Hepatocyte (in vitro differentiated cells): ENCODE data around the gene ZNF182. TPM values are rescaled to one million over a fixed set of nuclear protein-coding genes. Genes with fewer than 3 reads are reported as not detected.

Experiments used
- DNase-seq: peaks from one replicate; pipeline ENCODE4 v3.0.0-alpha.2; 2016; ENCODE audit warnings: low spot score
- H2AFZ ChIP-seq: fragments of 200-600 bp; sonication (generic); 2 replicates; pipeline ENCODE4 v1.6.0; 2016; ENCODE audit warnings: antibody characterized with exemption, mild to moderate bottlenecking
- H3K27ac ChIP-seq: fragments of 200-600 bp; sonication (generic); 2 replicates; pipeline ENCODE4 v1.5.1; 2016; ENCODE audit warnings: mild to moderate bottlenecking
- H3K27me3 ChIP-seq: fragments of 200-600 bp; sonication (generic); 2 replicates; pipeline ENCODE4 v1.6.1; 2016
- H3K36me3 ChIP-seq: fragments of 200-600 bp; sonication (generic); replicated peaks from 2 replicates; pipeline ENCODE4 v1.5.1; 2016; ENCODE audit warnings: low read depth; ENCODE audit not compliant: insufficient read depth
- H3K4me1 ChIP-seq: fragments of 200-600 bp; sonication (generic); 2 replicates; pipeline ENCODE4 v1.5.1; 2016; ENCODE audit warnings: mild to moderate bottlenecking, moderate library complexity; ENCODE audit not compliant: insufficient read depth
- H3K4me2 ChIP-seq: fragments of 200-600 bp; sonication (generic); 2 replicates; pipeline ENCODE4 v1.6.0; 2016
- H3K4me3 ChIP-seq: fragments of 200-600 bp; sonication (generic); 2 replicates; pipeline ENCODE4 v1.5.1; 2016; ENCODE audit warnings: mild to moderate bottlenecking
- H3K79me2 ChIP-seq: fragments of 200-600 bp; sonication (generic); 2 replicates; pipeline ENCODE4 v1.6.0; 2017; ENCODE audit warnings: mild to moderate bottlenecking
- H3K9me2 ChIP-seq: fragments of 200-600 bp; sonication (generic); replicated peaks from 2 replicates; pipeline ENCODE4 v1.6.0; 2017; ENCODE audit warnings: mild to moderate bottlenecking; ENCODE audit not compliant: insufficient read depth
- H3K9me3 ChIP-seq: fragments of 200-600 bp; sonication (generic); 2 replicates; pipeline ENCODE4 v1.5.1; 2016; ENCODE audit warnings: low read depth, mild to moderate bottlenecking
- H4K20me1 ChIP-seq: fragments of 200-600 bp; sonication (generic); 2 replicates; pipeline ENCODE4 v1.6.0; 2016; ENCODE audit warnings: mild to moderate bottlenecking; ENCODE audit not compliant: insufficient read depth, poor library complexity, severe bottlenecking
- EZH2 ChIP-seq: fragments of 200-600 bp; sonication (generic); IDR thresholded peaks from 2 replicates; pipeline ENCODE4 v1.6.1; 2016; ENCODE audit warnings: antibody characterized with exemption, mild to moderate bottlenecking, borderline replicate concordance
- EZH2phosphoT487 ChIP-seq: fragments of 200-600 bp; sonication (generic); IDR thresholded peaks from one replicate; pipeline ENCODE4 v1.6.1; 2018; ENCODE audit warnings: antibody characterized with exemption, mild to moderate bottlenecking, low read depth, moderate library complexity; ENCODE audit not compliant: unreplicated experiment, severe bottlenecking
- WGBS: methylation state at CpG from one replicate; pipeline ENCODE4 v1.1.6; 2016; ENCODE audit warnings: low lambda C conversion rate; ENCODE audit errors: missing lambda C conversion rate; 5-methylcytosine and 5-hydroxymethylcytosine counted together
- polyA plus RNA-seq: library from polyadenylated mRNA; unstranded; fragments of >200 nt; fragmentation: Nextera tagmentation; extraction: Ambion mirVana; gene quantifications from 2 replicates; pipeline ENCODE4 v1.2.1, GENCODE V29; 2016
- total RNA-seq: library from RNA; depleted of rRNA; stranded (reverse); fragments of >200 nt; gene quantifications from 2 replicates; pipeline ENCODE4 v1.2.3, GENCODE V29; 2014
- TF ChIP-seq, protein P1 (sequence below): fragments of 200-600 bp; sonication (generic); IDR thresholded peaks from 2 replicates; pipeline ENCODE4 v1.5.1; 2016; ENCODE audit warnings: antibody characterized with exemption, mild to moderate bottlenecking; ENCODE audit not compliant: poor library complexity

ZNF182 gene
- total and polyA plus RNA-seq, 2 experiments from 2014 or later = 3.4 to 5.0 TPM

DNA sequence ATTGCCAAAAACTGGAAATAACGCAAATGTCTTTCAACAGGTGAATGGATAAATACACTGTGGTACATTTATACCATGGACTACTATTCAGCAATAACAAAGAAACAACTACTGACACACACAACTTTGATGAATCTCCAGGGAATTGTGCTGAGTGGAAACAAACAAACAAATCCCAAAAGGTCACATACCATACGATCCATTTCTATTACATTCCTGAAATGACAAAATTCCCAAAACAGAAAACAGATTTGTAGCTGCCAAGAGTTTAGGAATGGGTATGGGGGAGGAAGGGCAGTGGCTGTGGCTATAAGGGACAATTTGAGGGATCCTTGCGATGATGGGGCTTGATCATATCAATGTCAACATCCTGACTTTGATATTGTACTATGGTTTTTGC is 2.5 kb downstream of the ZNF182 start:
- no peak overlapping the region for H2AFZ ChIP-seq
- no peak overlapping the region for H3K27ac ChIP-seq
- no peak for DNase-seq
- H3K27me3 ChIP-seq = no peaks in the 10 kb centered on the region
- TF ChIP-seq EZH2phosphoT487 (no peak), EZH2 (no peak)
- TF ChIP-seq, protein P1, sequence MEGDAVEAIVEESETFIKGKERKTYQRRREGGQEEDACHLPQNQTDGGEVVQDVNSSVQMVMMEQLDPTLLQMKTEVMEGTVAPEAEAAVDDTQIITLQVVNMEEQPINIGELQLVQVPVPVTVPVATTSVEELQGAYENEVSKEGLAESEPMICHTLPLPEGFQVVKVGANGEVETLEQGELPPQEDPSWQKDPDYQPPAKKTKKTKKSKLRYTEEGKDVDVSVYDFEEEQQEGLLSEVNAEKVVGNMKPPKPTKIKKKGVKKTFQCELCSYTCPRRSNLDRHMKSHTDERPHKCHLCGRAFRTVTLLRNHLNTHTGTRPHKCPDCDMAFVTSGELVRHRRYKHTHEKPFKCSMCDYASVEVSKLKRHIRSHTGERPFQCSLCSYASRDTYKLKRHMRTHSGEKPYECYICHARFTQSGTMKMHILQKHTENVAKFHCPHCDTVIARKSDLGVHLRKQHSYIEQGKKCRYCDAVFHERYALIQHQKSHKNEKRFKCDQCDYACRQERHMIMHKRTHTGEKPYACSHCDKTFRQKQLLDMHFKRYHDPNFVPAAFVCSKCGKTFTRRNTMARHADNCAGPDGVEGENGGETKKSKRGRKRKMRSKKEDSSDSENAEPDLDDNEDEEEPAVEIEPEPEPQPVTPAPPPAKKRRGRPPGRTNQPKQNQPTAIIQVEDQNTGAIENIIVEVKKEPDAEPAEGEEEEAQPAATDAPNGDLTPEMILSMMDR = no peak
- WGBS = 84% methylated on average over 3 of the region's 3 CpGs
- no peaks in the 10 kb centered on the region for H3K4me1 ChIP-seq
- no peaks in the 10 kb centered on the region for H3K36me3 ChIP-seq
- H3K9me3 ChIP-seq = no peaks in the 10 kb centered on the region
- H3K4me3 ChIP-seq = no peak overlapping the region
- no peaks in the 10 kb centered on the region for H4K20me1 ChIP-seq
- peaks cover 12% of the 10 kb centered on the region for H3K79me2 ChIP-seq
- no peaks in the 10 kb centered on the region for H3K9me2 ChIP-seq
- H3K4me2 ChIP-seq = no peak overlapping the region

DNA sequence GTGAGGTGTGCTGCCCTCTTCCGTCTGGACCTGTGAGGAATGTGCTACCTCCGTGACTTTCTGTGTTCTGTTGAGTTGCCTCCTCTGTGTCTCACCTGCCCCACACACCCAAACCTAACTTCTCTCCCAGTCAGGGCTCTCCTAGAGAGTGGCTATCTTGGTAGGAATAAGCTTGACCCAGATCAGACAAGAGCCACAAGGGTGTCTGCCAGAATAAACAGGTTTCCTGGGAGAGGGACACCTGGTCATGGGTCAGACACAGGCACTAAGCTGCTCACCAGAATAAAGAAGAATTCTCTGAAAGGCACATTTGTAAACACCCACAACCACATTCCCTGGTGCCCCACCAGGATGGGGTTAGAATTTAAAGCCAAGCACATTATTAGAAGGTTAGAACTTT is 11.1 kb downstream of the ZNF182 start:
- no peaks in the 10 kb centered on the region for H3K4me1 ChIP-seq
- 90% methylated on average over 2 of the region's 2 CpGs for WGBS
- TF ChIP-seq, protein P1 = no peak
- no peak for TF ChIP-seq EZH2phosphoT487
- no peak for TF ChIP-seq EZH2
- no peak overlapping the region for H3K27ac ChIP-seq
- peaks cover 3% of the 10 kb centered on the region for H3K36me3 ChIP-seq
- H3K4me3 ChIP-seq = no peak overlapping the region
- DNase-seq = no peak
- H3K27me3 ChIP-seq = no peaks in the 10 kb centered on the region
- no peaks in the 10 kb centered on the region for H3K9me2 ChIP-seq
- no peak overlapping the region for H2AFZ ChIP-seq
- H3K79me2 ChIP-seq = no peaks in the 10 kb centered on the region
- H3K4me2 ChIP-seq = no peak overlapping the region
- no peaks in the 10 kb centered on the region for H4K20me1 ChIP-seq
- H3K9me3 ChIP-seq = no peaks in the 10 kb centered on the region

DNA sequence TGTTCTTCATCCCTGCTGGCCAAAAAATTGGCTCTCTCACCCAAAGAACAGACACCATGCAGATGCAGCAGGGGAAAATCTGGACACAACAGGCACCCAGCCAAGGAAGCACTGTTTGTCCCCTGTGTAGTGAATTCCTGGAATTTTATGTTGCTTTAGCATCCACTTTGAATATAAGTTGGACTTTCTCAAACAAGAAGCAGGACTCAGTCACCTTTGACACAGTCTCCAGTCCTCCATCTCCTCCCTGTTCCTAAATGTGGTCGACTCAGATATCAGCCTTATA is 11.8 kb downstream of the ZNF182 start:
- H3K9me3 ChIP-seq = no peaks in the 10 kb centered on the region
- DNase-seq = no peak
- no peak overlapping the region for H3K27ac ChIP-seq
- TF ChIP-seq EZH2phosphoT487 = no peak
- no peak for TF ChIP-seq EZH2
- no peaks in the 10 kb centered on the region for H3K4me1 ChIP-seq
- H3K27me3 ChIP-seq = no peaks in the 10 kb centered on the region
- no peak overlapping the region for H3K4me3 ChIP-seq
- H3K36me3 ChIP-seq = peaks cover 3% of the 10 kb centered on the region
- H4K20me1 ChIP-seq = no peaks in the 10 kb centered on the region
- no peak overlapping the region for H3K4me2 ChIP-seq
- H3K79me2 ChIP-seq = no peaks in the 10 kb centered on the region
- 74% methylated on average over 1 of the region's 1 CpG for WGBS
- H2AFZ ChIP-seq = no peak overlapping the region
- H3K9me2 ChIP-seq = no peaks in the 10 kb centered on the region

DNA sequence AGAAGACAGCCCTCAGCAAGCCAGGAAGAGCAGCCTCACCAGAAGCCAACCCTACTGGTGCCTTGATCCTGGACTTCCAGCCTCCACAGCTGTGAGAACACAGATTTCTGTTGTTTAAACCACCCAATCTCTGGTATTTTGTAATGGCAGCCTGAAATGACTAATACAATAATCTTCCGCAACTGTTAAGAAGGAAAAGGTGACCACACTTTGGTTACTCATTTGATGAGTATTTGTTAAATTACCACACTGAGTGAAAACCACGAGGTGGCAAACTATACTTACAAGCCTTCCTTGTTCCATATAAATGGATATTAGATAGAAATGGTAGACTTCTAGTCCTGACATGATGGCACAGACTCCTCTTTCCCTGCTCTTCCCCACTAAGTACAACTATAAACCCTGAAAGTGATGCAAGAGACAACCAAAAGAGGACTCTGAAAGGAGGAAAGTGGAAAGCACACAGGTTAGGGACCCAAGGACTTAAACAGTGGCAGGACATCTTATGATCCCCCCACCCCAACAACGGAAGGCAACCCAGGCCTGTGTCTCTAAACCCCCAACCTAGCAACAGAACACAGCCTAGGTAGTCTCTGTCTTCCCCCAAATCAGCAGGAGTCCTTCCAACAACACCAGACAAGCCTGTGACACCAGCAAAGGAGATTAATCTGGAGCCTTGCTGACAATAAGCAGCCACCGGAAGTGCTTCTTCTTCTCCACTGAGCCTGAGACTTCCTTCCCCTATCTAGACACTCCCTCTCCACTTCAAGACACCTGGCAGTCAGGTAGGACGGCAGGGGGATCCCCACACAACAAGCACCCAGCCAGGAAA is 12.3 kb downstream of the ZNF182 start:
- Histone ChIP-seq H4K20me1 (no peaks in the 10 kb centered on the region), H3K4me2 (no peak overlapping the region), H3K9me3 (no peaks in the 10 kb centered on the region), H3K4me3 (no peak overlapping the region), H3K79me2 (no peaks in the 10 kb centered on the region), H3K36me3 (peaks cover 3% of the 10 kb centered on the region), H3K27ac (no peak overlapping the region), H3K4me1 (no peaks in the 10 kb centered on the region), H2AFZ (no peak overlapping the region), H3K27me3 (no peaks in the 10 kb centered on the region), H3K9me2 (no peaks in the 10 kb centered on the region)
- 70% methylated on average over 5 of the region's 5 CpGs for WGBS
- TF ChIP-seq EZH2 (no peak), EZH2phosphoT487 (no peak)
- TF ChIP-seq, protein P1 = no peak
- no peak for DNase-seq
